GM19397 (cell line): ENCODE data around the gene NDUFB3.
"Not testable (repeated sequence)": the region's sequence is repeated elsewhere in the genome, so short reads cannot be mapped to it uniquely, and the experiment has no call there.

Experiments
- ATAC-seq: cut with Tn5 transposase; IDR thresholded peaks from one replicate; pipeline ENCODE4 v1.9.1; 2021; ENCODE audit warnings: mild to moderate bottlenecking, moderate library complexity; ENCODE audit not compliant: unreplicated experiment

Gene NDUFB3

DNA sequence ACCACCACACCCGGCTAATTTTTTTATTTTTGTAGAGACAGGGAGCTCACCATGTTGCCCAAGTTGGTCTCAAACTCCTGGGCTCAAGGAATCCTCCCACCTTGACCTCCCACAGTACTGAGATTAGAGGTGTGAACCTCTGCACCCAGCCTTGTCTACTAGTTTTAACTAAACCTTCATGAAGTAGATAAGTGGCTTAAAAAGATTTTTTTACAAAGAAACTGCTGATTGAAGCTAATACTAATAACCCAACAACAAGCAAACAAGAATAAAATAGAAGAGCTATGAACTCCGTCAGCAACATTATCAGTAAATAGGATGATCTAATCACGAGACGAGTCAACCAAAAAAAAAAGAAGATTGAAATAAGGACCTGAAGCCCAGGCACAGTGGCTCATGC, 18.8 kb downstream of the NDUFB3 start:
- no peak for ATAC-seq

DNA sequence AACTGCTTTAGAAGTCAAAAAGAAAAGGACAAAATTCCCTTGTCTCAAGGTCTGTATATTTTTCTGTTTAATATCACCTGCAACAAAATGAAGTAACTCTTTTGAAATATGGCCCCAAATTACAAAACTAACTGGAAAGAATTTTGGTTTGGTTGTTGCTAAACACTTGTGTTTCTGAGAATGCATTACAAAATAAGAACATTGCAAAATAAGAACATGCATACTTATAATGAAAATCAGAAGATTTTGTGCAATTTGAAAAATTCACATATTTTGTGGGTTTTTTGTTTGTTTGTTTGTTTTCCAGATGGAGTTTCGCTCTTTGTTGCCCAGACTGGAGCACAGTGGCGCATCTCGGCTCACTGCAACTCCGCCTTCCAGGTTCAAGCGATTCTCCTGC, 21.8 kb downstream of the NDUFB3 start:
- ATAC-seq = no peak

DNA sequence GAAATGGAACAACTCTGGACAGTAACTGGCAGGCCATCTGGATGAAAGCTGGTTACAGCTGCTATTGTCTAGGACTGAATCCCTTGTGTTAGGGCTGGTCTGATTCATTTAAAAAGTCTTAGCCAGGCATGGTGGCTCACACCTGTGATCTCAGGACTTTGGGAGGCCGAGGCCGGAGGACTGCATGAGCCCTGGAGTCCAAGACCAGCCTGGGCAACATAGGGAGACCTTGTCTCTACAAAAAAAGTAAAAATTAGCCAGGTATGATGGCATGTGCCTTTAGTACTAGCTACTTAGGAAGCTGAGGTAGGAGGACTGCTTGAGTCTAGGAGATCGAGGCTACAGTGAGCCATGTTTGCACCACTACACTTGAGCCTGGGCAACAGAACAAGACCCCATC, 28.7 kb downstream of the NDUFB3 start:
- ATAC-seq = no peak

DNA sequence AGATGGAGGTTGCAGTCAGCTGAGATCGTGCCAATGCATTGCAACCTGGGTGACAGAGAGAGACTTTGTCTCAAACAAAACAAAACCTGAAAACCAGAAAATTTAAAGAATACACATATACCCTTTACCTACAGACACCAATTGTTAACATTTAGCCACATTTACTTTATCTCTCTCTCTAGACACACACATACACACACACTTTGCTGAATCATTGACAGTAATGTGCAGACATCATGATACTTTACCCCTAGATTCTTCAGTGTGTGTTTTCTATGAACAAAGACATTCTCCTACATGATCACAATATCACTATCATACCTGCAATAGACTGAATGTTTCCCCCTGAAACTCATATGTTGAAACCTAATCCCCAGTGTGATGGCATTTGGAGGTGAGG, 34.0 kb downstream of the NDUFB3 start:
- ATAC-seq = no peak

DNA sequence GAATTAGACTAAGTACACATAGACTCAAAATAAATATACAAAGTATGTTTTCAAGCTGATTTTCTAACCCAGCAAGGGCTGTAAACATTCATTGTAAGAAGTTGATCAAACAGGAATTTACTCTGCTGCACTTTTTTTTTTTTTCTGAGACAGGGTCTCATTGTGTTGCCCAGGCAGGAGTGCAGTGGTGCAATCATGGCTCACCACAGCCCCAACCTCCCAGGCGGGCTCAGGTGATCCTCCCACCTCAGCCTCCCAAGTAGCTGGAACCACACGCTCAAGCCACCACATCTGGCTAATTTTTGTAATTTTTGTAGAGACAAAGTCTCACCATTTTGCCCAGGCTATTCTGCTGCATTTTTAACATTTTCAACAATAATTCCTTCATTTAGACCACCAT, 35.8 kb downstream of the NDUFB3 start:
- ATAC-seq = no peak

DNA sequence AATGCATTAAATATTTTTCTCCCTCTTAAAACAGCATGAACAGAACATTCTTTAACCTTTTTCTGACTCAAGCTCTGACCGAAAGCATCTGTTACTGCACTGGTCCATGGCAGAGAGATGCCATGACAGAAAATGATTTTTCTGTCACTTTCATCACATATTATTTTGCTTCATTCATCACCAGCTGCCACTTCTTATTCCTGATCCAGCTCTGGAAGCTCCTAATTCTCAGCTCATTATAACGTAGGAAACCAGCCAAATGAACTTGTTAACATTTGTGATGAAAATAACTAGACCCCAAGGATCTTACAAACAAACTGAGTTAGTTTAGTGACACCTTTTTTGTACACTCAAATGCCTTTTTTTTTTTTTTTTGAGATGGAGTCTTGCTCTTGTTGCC, 36.5 kb downstream of the NDUFB3 start:
- ATAC-seq = no peak

DNA sequence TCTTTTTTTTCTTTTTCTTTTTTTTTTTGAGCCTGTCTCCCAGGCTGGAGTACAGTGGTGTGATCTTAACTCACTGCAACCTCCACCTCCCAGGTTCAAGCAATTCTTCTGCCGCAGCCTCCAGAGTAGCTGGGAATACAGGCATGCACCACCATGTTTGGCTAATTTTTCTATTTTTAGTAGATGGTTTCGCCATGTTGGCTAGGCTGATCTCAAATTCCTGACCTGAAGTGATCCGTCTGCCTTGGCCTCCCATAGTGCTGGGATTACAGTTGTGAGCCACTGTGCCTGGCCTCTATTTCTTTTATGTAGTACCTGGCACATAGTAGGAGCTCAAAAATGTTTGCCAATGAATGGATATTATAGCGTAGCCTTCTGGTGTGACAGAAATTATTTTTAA, 37.4 kb downstream of the NDUFB3 start:
- ATAC-seq = no peak

DNA sequence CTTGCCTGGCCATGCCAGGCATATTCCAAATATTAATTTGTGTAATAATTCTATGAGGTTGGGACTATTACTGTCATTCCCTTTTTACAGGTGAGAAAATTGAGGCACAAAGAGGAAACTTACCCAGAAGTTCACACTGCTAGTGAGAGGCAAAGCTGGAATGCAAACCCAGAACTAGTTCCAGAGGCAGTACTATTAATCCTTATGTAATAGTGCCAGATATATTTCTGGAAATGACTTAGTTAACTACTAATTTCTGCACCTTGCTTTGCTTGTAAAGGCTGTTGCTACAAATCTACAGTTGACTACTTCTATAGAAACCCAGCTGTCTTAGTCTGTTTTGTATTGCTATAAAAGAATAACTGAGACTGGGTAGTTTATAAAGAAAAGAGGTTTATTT, 38.8 kb downstream of the NDUFB3 start:
- no peak for ATAC-seq

DNA sequence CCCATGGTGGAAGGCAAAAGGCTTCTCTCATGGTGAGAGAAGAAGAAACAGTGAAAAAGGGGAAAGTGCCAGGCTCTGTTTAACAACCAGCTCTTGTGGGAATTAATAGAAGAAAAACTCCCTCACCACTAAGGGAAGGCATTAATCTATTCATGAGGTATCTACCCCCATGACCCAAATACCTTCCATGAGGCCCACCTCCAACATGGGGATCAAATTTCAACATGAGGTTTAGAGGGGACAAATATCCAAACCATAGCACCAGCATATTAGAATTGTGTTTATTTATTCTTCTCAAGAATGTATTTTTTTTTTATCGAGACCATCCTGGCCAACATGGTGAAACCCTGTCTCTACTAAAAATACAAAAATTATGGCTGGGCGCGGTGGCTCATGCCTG, 39.3 kb downstream of the NDUFB3 start:
- no peak for ATAC-seq

DNA sequence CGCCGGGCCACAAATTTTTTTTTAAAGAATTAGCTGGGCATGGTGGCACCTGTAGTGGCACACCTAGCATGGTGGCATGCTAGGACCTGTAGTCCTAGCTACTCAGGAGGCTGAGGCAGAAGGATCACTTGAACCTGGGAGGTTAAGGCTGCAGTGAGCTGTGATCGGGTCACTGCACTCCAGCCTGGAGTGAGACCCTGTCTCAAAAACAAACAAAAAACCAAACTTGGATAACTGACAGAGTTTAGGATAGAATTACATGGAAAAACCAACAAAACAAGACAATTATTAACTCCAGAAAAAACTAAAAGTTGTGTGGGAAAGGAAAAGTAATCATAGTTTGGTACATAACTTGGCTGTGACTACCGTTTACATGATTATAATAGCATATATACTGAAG, 42.5 kb downstream of the NDUFB3 start:
- ATAC-seq = no peak

DNA sequence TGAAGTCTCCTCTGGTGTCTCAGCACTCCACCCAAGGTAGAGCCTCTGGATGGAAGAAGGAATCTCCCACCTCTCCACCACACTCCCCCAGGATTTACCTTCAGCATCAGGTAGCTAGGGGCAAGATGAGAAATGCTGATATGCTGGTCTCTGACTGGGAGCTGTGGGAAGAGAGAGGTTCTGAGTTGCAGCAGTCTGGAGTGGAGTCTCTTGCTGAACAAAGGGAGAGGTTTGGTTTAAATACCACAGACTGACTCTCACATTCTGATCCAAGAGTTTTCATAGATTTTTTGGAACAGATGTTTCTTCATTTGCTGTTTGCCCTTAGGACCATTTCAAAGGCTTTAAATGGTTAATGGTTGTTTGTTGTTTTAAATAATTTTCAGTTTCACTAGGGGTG, 43.0 kb downstream of the NDUFB3 start:
- no peak for ATAC-seq

DNA sequence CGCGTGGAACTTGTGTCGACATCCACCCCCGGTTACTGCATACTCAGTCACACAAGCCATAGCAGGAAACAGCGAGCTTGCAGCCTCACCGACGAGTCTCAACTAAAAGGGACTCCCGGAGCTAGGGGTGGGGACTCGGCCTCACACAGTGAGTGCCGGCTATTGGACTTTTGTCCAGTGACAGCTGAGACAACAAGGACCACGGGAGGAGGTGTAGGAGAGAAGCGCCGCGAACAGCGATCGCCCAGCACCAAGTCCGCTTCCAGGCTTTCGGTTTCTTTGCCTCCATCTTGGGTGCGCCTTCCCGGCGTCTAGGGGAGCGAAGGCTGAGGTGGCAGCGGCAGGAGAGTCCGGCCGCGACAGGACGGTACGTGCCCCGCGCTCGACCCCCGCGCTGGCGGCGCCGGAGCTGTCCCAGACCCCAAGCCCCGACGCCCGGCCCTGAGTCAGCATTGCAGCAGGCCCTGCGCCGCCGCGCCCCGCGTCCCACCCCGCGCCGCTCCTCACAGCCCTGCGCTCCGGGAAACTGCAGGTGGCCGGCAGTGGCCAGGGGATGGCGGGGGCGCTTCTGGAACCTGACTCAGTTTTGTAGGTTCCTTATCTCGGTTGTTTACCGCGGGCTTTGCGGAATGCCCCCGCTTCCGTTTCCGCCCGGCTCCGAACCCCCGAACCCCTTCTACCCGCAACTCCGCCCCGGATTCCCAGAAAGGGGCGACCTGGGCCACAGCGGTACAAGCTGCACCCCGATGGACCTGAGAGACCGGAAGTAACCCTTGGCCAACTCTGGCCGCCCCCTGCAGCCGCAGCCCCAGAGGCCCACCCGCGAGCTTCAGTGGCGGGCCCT, 44.5 kb downstream of the NDUFB3 start, which contains the start of gene CFLAR:
CFLAR (plus strand) TSS at position 50 of the 844 bp plus-strand sequence. CDS start 13,702 bp downstream, outside the sequence.
- ATAC-seq = peak; percentile 32

DNA sequence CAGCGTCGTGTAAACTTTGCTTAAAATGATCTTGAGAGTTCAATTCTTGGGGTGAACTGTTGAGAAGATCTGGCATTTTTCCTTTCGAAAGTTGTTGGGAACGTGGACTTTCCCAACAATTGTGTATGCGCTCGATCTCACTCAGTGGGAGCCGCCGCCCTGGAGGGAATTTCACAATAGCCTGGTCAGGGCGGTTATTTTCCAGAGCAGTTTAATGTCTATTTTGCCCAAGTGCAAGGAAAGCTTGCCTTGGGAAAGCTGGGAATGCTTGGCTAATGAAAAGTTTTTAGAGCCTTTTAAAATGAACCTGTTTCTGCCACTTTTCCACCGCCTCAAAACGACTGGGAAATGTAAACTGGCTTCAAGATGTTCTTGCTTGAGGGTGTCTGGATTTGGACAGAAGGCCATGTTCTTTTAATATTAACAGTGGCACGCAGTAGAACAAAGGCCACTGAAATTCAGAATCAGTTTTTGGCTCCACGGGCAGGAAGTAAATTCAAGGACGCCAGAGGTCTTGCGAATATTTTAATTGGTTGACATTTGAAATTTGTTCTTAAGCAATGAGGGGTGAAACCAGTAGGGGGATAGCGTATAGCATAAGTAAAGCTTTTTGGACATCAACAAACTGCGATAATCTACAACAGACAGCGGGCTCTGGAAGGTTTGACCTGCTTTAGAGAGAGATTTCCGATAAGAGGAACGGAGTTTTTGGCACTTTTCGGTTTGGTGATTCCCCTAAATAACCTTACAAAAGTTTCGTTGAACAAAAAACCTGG, 45.3 kb downstream of the NDUFB3 start:
- ATAC-seq = no peak

DNA sequence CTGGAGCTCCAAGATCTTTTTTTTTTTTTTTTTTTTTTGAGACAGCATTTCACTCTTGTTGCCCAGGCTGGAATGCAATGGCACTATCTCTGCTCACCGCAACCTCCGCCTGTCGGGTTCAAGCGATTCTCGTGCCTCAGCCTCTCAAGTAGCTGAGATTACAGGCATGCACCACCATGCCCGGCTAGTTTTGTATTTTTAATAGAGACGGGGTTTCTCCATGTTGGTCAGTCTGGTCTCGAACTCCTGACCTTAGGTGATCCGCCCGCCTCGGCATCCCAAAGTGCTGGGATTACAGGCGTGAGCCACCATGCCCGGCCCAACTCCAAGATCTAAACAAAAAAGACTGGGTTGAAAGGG, 45.9 kb downstream of the NDUFB3 start:
- not testable (repeated sequence) for ATAC-seq

DNA sequence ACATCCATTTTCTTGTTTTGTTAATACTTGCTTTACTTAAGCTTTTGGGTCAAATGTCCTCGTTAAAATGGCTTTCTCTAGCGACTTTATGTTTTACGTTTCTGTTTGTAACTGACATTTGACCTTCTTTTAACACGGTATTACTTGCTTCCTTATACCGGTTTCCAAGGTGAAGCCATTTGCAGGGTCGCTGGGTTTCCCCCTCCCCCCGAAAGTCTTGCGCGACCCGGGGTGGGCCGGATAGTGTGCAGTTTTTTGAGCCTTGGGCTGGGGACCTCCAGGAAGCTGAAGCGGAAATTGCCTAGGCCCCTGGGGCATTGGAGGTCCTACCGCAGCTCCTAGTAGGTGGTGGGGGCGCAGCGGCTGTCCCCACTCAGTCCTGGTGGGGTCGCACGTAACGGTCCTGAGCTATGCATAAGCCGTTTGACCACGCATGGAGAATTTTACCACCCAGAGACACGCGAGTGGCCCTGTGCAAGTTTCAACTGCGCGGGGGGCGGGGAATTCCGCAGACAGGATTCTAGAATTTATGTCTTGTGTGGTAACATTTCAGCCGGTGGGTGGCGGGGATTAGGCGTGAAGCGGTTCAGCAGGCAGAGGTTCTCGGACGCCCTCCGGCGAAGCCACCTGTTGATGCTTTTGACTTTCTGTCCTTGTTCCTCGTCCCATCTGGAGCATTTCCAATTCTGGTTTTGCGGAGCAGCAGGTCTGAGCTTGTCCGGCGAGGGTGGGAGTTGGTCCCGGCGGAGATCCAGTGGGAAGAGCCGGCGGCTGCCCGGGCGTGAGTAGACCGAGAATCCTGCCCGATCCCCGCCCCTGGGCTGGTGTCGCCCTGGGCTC, 46.5 kb downstream of the NDUFB3 start:
- ATAC-seq = peak; percentile 47

DNA sequence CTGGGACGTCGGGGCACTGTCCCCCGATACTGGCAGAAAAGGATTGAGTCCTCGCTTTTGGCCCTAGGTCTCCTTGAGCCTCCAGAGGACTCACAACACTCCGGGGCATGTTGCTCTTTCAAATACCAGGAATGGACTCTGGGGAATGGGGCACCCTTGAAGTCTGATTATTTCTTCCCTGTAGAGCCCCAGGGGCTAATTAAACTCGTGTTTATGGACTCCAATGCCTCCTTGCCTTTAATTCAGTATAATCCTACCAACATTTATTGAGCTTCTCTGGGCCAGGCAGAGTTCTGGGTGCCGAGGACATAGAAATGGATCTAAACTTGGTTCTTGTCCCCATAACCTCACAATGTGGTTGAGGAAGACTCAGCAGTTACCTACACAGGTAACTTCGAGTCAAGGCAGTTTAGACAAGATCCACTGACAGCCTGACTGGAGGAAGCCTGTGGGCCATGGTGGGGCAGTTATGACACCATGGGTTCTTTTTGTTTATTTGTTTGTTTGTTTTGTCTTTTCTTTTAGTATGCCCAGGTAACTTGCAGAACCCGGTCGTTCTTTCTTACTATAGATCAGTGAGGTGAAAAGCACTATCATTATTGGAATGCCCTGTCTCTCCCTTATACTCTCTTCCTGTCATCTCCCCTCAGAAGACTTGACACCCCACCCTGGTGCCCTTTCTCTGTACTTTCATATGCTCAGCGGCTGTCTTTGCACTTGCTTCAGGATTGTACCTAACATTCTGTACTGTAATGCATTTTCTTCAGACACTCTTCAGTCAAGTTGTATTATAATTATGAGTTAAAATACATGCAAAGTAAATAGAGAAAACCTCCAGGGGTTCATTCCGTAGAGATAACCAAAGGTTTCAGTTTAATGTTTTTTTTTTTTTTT, 47.4 kb downstream of the NDUFB3 start:
- peak; percentile 3 for ATAC-seq

DNA sequence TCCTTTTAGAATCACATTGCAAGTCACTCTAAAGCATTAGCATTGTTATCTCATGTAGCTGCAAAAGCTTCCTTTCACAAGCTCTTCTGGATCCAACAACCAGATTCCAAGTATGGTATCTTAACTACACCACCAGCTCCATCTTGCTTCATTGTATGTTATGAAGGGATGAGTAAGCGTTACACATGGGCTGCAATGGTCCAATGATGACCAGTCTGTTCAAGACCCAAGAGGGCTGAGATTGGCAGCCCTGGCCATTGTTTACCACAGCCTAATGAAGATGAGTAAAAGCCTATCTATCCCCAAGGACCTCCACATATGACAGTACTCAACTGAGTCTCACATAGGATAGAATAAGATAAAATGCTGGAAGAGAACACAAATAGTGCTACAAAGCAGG, 50.5 kb downstream of the NDUFB3 start:
- ATAC-seq = no peak

DNA sequence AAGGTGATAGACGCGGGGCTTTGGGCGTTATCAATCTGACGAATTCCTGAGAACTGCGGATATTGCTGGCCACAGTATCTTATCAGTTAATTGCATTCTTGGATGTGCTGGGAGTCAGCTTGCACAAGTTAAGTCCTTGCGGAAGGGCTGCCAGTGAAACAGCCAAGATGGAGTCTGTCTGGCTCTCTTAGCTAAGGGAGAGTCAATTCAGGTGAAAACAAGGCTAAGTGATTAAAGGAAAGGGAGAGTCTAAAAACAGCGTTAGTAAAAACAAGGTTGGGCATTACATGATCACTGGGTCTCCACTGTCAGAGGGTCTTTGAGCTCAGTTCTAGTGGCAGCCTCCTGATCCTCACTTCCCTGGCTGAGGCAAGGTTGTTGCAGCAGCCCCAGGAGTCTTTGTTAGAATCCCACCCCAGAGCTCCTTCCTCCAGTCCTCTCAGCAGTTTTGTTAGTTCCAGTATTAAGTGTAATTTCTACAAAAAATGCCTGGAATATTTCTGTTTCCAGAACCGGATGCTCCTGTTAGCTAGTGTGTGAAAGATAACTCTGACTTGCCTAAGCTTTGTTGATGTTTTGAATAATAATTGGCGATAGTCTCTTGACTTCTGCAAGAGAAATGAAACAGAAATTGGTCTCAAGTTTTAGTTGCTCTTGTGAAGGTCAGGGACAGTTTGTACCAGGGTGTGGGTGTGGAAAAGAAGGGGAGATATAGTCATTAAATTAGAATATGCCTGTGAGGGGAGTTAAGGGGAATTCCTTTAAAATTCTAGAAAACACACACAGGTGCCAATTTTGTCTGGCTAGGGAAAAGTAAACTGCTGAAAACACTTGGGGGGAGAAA, 54.7 kb downstream of the NDUFB3 start:
- no peak for ATAC-seq

DNA sequence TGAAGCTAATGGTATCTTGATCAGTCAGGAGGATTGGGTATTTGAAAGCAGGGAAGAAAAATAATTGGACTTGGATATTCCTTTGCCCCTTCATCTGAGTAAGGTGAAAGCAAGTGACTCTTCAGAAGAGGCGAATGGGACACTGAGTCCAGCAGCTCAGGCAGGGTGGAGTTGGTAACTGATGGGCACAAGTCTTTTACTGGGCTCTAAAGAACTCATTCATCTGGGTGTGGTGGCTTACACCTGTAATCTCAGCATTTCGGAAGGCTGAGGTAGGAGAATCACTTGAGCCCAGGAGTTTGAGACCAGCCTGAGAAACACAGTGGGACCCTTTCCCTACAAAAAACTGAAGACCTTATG, 55.3 kb downstream of the NDUFB3 start:
- no peak for ATAC-seq

DNA sequence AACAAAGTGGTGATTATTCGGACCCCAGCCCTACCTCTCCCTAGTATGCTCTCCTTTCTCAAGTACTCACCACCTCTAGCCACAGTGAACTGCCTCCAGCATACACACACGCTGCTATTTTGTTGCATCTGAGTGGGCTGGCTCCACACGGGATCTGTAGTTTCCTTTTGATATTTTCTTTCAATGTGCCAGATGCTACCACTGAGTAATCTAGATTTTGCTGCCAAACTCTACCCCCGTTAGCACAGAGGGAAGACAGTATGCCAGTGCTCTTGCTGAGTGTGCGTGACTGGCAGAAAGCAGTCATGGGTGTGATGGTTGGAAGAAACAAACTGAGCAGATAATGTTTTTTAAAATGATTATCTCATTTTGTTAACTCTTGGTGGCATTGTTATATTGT, 55.8 kb downstream of the NDUFB3 start:
- ATAC-seq = no peak
